WTC11 (cell line): ENCODE data around the gene PPP6R3.

ENCODE experiments used
- CBFB ChIP-seq: sonication (generic); formaldehyde crosslinking; IDR thresholded peaks from 2 replicates; pipeline ENCODE4 v1.8.1; 2022; ENCODE audit warnings: mild to moderate bottlenecking, low read depth, missing genetic modification reagents
- CTCF ChIP-seq: fragments of 200-600 bp; IDR thresholded peaks from 2 replicates; pipeline ENCODE4 v1.8.0; 2022; ENCODE audit warnings: antibody characterized with exemption
- ESRRA ChIP-seq: sonication (generic); formaldehyde crosslinking; IDR thresholded peaks from 2 replicates; pipeline ENCODE4 v1.8.1; 2022; ENCODE audit warnings: mild to moderate bottlenecking, missing genetic modification reagents, borderline replicate concordance
- FOXP1 ChIP-seq: sonication (generic); formaldehyde crosslinking; IDR thresholded peaks from 2 replicates; pipeline ENCODE4 v1.8.0; 2022; ENCODE audit warnings: missing genetic modification reagents, mild to moderate bottlenecking, moderate library complexity, borderline replicate concordance
- JUN ChIP-seq: sonication (generic); formaldehyde crosslinking; IDR thresholded peaks from 2 replicates; pipeline ENCODE4 v1.8.0; 2023; ENCODE audit warnings: mild to moderate bottlenecking, missing genetic modification reagents
- MXD4 ChIP-seq: fragments of 250-450 bp; sonication (Bioruptor Pico); IDR thresholded peaks from 2 replicates; pipeline ENCODE4 v1.8.0; 2021; ENCODE audit warnings: mild to moderate bottlenecking, moderate library complexity, borderline replicate concordance
- NR3C1 ChIP-seq: sonication (generic); formaldehyde crosslinking; conservative IDR thresholded peaks from 2 replicates; pipeline ENCODE4 v1.8.1; 2023; ENCODE audit warnings: low read depth, mild to moderate bottlenecking, missing genetic modification reagents
- SMAD4 ChIP-seq: sonication (generic); formaldehyde crosslinking; IDR thresholded peaks from 2 replicates; pipeline ENCODE4 v1.8.0; 2022; ENCODE audit warnings: mild to moderate bottlenecking, missing genetic modification reagents
- TCF7 ChIP-seq: sonication (generic); formaldehyde crosslinking; IDR thresholded peaks from 2 replicates; pipeline ENCODE4 v1.8.0; 2022; ENCODE audit warnings: mild to moderate bottlenecking, low read depth, missing genetic modification reagents, moderate library complexity
- ZNF219 ChIP-seq: sonication (generic); formaldehyde crosslinking; IDR thresholded peaks from 2 replicates; pipeline ENCODE4 v1.8.0; 2023; ENCODE audit warnings: missing genetic modification reagents, mild to moderate bottlenecking, borderline replicate concordance
- ZNF416 ChIP-seq: fragments of 250-450 bp; sonication (Bioruptor Pico); IDR thresholded peaks from 2 replicates; pipeline ENCODE4 v1.9.0; 2021; ENCODE audit warnings: mild to moderate bottlenecking, inconsistent platforms

- TF ChIP-seq CTCF (no peak), ZNF219 (no peak), JUN (CRISPR knock-in tag) (no peak), NR3C1 (CRISPR knock-in tag) (no peak), FOXP1 (CRISPR knock-in tag) (no peak), MXD4 (CRISPR knock-in tag) (no peak), ZNF416 (no peak), CBFB (CRISPR knock-in tag) (no peak), ESRRA (no peak), TCF7 (CRISPR knock-in tag) (no peak), SMAD4 (no peak)
These were observed 10.6 kb upstream of the PPP6R3 start for GRCh38 chr11:68449951-68450350.
